ENCODE results near the gene SYNJ2BP.

Gene SYNJ2BP

GRCh38 chr14:70391493-70392391, 25.1 kb downstream of the SYNJ2BP start:
- DNase-seq = no peak

- no peak for DNase-seq
Observed at GRCh38 chr14:70382536-70382935, 34.4 kb downstream of the SYNJ2BP start.

GRCh38 chr14:70380824-70381223, 36.1 kb downstream of the SYNJ2BP start:
- DNase-seq = no peak

GRCh38 chr14:70378696-70379095, 38.2 kb downstream of the SYNJ2BP start:
- no peak for DNase-seq
